SW 1271 (cell line): ENCODE measurements around the gene PDHB.

ENCODE experiments used
- DNase-seq, 2 experiments: peaks; one replicate each; lab custom pipeline; 2025; lab: John Stamatoyannopoulos, UW

The PDHB gene

GRCh38 chr3:58403513-58404109, 30.0 kb downstream of the PDHB start:
- no peak for DNase-seq

GRCh38 chr3:58398669-58399333, 34.8 kb downstream of the PDHB start:
- DNase-seq, result no peak

- DNase-seq, result no peak
Measured at GRCh38 chr3:58394339-58394738, 39.3 kb downstream of the PDHB start.

GRCh38 chr3:58392181-58392580, 41.5 kb downstream of the PDHB start:
- no peak for DNase-seq

DNA sequence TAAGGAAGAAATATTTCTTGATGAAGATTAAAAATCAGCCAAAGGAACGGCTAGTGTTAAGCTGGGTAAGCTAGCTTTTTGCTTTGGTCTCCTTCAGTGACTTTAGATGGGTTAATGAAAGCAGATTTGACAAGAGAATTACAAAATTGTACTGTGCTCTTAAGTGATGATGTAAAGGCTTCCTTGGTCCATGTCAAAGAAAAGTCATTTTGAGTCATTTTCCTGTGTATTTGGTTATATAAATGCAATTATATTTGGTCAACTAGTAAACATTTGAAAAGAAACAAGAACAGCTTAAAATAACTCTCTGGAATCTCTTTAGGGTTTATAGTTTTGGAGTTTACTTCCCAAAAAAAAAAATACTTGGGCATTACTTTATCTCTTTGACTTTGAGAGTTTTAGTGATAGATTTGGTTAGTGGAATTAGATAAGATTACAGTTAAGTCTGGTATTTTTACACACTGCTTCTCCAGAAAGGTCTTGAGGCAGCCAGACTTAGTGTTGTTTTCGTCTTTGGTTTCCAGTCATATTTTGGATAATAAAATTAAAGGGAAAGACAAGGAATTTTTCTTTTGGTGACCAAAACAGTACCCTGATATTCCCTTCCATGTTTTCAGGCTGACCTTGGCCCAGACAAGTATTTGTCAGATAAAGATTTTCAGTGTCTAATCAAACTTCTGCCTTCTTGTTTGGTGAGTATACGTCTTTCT, 42.3 kb downstream of the PDHB start:
- no peak for DNase-seq

DNA sequence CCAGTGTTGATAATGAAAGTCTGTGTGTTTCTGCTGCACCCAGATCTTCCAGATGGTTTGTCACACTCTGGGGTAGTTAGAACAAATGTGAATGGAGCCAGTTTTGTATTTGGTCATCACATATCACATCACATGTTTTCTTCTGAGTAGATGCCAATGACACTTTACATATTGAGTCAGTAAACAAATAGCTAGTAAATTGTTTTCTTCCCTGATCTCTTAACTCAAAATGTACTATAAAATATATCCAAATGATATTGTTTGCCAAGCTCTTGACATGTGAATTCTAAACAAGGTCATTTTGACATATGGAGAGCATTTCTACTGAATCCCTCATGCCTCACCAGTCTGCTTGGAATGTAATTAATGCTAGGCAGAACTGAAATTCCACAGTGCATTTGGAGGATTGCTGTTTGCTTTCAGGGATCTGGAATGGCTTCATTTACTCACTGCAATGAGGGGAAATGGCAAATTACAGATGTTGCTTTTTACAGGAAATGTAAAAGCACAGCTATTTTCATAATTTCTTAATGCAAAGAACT, 45.0 kb downstream of the PDHB start:
- no peak for DNase-seq

GRCh38 chr3:58387650-58388546, 45.7 kb downstream of the PDHB start:
- no peak for DNase-seq

DNA sequence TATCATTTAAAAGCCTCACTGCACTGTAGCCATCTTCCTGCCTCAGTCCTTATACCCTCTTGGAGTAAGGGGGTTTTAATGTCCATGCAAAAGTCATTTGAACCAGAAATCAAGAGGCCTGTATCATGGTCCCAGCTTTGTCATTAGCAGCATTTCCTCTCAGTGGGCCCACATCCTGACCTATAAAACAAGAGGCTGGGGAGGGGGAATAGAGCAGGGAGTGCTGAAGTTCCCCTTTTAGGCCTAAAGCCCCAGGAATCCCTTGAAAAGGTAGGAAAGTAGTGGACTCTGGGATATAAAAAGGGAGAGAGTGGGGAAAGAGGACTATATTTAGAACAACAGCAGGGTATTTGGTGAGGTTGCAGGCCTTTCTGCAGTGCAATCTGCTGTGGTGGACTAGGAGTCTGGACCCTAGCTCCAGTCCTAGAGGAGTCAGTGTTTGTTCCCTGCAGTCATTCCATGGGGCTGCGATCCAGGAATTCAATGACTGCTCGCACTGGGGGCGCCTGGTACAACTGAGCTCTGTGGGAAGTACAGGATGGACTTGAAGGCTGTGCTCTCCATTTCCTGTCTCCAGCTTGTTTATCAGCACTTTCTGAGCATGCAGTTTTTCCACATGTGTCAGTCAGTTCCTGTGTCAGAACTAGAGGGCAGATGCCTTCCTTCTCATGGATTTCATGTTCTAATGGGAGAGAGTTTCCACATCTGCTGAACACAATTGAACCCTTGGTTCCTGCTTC, 46.8 kb downstream of the PDHB start:
- DNase-seq, result peak in 1 of 2 experiments; percentile 4

DNA sequence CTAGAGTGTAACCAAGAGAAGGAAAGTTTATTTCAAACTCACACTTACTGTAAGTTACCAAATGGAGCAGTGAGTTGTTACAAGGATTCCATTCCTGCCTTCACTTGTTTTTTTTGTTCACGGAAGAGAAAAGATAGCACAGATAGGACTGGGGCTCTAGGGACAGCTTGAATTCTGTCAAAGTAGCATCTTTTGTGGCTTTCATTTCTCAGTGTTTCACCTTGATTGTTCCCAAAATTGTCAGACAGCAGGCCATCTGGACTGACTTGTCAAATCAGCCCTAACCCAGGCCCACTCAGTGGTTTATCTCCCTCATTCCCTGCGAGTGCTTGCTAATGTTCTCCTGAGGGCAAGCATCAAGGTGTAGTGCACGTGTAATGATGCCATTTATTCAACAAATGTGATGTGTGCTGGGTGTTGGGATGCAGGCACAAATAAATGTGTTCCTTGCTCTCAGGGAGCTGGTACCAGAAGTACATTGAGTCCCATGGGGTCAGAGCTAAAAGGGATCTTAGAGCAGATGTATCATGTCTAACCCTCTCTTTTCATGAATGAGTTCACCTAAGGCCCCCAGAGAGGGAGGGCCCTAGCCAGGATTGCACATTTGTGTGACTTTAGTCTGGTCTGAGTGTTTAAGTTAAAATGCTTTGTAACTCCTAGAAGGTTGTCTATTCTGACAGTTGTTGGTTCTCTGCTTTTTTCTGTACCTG, 49.1 kb downstream of the PDHB start:
- no peak for DNase-seq

DNA sequence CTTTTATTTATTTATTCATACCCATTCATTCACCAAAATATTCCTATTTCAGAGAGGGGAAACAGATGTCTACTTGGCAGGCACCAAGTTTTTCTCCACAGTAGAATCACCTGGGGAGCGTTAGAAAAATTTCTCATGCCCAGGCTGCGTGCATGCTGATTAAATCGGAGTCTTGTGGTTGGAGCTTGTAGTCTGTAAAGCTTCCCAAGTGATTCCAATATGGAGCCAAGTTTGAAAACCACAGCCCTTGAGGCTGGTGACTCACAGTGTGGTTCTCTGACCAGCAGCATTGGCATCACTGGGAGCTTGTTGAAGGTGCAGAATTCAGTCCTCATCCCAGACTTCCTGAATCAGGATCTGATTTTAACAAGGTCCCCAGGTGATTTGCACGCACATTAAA, 49.7 kb downstream of the PDHB start:
- peak in 1 of 2 experiments; percentile 34 for DNase-seq

DNA sequence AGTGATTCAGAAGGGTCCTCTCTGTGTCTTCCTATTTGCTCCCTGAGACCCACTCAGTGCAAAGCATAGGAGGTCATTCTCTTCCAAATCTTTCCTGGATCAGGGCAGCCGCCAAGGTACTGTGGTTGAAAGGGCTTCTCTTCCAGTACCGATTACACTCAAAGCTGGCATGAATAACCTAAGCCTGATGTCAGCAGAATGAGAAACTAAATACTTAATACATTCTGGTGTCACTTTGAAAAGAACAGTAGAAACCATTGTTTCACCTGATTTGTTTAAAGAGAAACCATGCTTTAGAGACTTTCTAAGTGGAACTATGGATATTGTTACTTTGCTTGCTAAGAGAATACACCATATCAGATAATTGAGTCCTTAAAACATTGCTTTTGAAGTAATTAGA, 50.2 kb downstream of the PDHB start:
- no peak for DNase-seq

DNA sequence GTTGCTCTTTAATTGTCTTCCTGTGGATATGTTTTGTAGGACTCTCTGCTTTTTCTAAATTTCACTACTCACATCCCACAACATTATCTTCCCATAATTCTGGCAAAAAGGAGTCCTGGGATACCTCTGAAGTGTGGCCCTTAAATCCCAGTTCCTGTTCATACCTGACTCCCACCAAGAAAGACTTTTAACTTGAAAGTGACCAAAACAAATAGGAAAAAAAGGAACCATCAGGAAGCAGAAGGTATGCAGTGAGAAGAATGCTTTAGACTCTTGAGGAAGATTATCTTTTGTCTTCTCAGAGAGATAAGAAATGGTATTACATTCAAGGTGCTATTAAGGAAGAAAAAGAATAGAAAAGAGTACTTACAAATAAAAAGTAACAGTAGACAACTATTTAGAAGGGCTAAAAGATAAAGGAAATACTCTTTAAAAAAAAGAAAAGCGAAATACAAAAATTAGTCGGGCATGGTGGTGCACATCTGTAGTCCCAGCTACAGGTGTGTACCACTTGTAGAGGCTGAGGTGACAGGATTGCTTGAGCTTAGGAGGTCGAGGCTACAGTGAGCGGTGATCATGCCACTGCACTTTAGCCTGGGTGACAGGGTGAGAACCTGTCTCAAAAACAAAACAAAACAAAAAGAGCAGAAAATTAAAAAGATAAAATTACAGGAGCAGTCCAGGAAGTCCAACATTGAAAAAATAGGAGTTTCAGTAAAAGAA, 54.1 kb downstream of the PDHB start:
- DNase-seq, result no peak

GRCh38 chr3:58377750-58378149, 55.9 kb downstream of the PDHB start:
- no peak for DNase-seq
